MG63 (cell line): Measurements from ENCODE around the gene ACAD8. TPM values are rescaled to one million over a fixed set of nuclear protein-coding genes. Genes with fewer than 3 reads are reported as not detected.

Experiments used
- DNase-seq: peaks from one replicate; pipeline ENCODE4 v3.0.0-alpha.2; 2020
- H3K27me3 ChIP-seq: fragments of 250-450 bp; sonication (Bioruptor Pico); 2 replicates; pipeline ENCODE4 v1.5.1; 2020; ENCODE audit warnings: mild to moderate bottlenecking, moderate library complexity
- H3K36me3 ChIP-seq: fragments of 250-450 bp; sonication (Bioruptor Pico); 2 replicates; pipeline ENCODE4 v1.5.1; 2020; ENCODE audit warnings: mild to moderate bottlenecking, moderate library complexity
- H3K4me3 ChIP-seq: fragments of 250-450 bp; sonication (Bioruptor Pico); 2 replicates; pipeline ENCODE4 v1.5.1; 2020; ENCODE audit warnings: mild to moderate bottlenecking, moderate library complexity
- H3K9me3 ChIP-seq: fragments of 250-450 bp; sonication (Bioruptor Pico); 2 replicates; pipeline ENCODE4 v1.5.1; 2020; ENCODE audit warnings: mild to moderate bottlenecking, moderate library complexity
- total RNA-seq: library from RNA; depleted of rRNA; stranded (reverse); fragments of >200 nt; shearing (Covaris generic); gene quantifications from 2 replicates; pipeline ENCODE4 v1.2.3, GENCODE V29; 2014; ENCODE audit warnings: low replicate concordance

ACAD8 gene
- total RNA-seq, 1 experiment from 2014 or later, result 12.3 TPM

DNA sequence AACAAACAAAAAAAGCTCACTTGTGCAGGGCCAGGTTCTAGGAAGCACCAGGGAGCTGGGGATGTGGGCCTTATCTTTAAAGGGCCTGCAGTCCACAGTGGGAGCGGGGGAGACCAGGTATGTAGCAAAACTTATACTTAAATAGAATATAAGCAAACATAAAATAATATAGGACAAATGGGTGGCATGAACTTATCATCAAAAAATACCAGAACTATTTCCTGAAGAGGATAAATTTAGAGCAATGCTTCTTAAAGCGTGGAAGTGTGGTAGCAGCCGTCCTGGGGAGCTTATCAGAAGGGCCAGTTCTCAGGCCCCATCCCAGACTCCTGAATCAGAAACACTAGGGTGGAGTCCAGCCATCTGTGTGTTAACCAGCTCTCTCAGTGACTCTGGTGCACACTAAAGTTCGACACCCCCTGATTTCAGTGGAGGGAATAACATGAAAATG is 19.6 kb upstream of the ACAD8 start:
- no peak overlapping the region for H3K4me3 ChIP-seq
- peaks cover 8% of the 10 kb centered on the region for H3K36me3 ChIP-seq
- no peaks in the 10 kb centered on the region for H3K9me3 ChIP-seq
- no peak for DNase-seq
- H3K27me3 ChIP-seq, result no peaks in the 10 kb centered on the region

DNA sequence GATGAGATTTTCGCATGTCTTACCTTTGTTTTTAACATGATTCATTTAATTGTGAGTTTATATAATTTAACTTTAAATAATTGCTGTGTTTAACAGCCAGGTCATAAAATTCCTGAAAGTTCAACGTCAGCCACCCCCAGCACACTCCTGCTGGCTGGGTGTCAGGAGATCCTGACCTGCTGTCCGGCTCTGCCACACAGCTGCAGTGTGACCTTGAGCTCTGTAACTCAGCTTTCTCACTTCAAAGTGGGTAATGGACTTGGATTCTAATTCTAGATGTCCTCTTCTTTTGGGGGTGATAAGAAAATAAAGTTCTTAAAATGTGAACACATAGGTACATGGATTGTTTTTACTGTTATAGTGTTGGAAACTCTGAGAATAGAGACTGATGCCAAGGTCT is 18.0 kb upstream of the ACAD8 start:
- no peaks in the 10 kb centered on the region for H3K9me3 ChIP-seq
- DNase-seq, result no peak

DNA sequence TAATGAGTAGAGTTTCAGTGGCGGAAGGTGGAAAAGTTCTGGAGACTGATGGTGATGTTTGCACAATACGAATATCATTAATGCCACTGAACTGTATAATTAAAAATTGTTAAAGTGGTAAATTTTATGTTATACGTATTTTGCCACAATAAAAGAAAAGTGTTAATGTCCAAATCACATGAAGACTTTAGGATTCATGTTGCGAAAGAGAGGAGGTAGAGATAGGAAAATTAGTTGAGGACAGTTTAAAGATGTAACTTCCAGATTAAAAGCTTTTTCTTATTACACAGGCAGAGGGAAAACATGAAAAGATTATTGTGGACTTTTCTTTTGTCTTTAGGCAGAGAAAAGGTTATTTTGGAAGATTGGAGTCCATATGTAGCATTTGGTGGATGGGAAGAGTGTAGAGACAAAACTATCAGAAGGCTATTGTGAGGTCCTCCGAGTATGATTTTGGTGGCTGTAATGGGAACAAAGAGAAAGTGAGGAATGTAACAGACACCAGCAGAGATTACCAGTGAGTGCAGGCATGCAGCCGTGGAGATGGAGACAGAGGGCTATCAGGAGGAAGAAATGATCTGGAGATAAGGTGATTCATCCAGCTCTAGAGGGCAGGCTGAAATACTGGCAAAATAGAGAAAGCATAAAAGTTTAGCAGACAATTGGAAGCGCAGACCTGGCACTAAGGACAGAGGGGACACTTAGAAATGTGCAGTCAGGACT is 16.4 kb upstream of the ACAD8 start:
- DNase-seq, result no peak
- H3K4me3 ChIP-seq, result no peak overlapping the region
- H3K27me3 ChIP-seq, result no peaks in the 10 kb centered on the region
- peaks cover 13% of the 10 kb centered on the region for H3K36me3 ChIP-seq
- H3K9me3 ChIP-seq, result no peaks in the 10 kb centered on the region

More for the DNA sequence above, 18.0 kb upstream of the ACAD8 start:
- H3K4me3 ChIP-seq, result no peak overlapping the region
- H3K27me3 ChIP-seq, result no peaks in the 10 kb centered on the region
- peaks cover 11% of the 10 kb centered on the region for H3K36me3 ChIP-seq

DNA sequence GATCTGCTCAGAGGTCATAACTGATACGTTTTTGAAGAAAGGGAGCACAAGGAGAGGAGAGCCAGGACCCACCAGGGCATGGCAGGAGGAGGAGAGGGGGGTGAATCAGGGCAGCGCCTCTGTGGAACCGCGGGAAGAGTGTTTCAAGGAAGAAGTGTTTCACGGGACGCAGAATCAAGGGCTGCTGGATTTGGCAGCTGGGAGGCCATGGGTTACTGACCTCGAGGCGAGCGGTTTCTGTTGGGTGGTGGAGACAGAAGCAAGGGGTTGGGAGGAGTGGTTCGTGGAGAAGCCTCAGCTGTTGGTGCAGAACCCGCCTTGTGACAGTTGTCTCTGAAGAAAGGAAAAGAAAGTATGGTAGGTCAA is 15.8 kb upstream of the ACAD8 start:
- Histone ChIP-seq H3K36me3 (peaks cover 13% of the 10 kb centered on the region), H3K9me3 (no peaks in the 10 kb centered on the region), H3K27me3 (no peaks in the 10 kb centered on the region), H3K4me3 (no peak overlapping the region)
- DNase-seq, result no peak

DNA sequence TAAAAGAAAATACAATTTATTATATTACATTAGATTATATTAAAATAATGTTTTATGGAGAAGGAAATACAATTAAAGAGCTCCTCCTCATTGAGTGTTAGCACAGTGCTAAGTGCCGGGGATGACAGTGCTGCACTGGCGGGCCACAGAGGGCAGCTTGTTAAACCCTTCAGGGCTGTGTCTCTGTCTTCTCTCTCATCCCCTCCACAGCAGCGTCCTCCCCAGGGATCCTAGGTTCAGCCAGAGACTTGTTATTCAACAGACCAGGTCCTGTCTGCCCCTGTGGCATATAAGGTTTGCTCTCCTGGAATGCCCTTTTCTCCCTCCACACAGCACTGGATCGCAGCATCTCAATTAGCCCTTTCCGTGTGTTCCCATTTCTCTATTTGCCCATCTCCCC is 14.4 kb upstream of the ACAD8 start:
- Histone ChIP-seq H3K4me3 (no peak overlapping the region), H3K9me3 (no peaks in the 10 kb centered on the region), H3K36me3 (peaks cover 13% of the 10 kb centered on the region), H3K27me3 (no peaks in the 10 kb centered on the region)
- DNase-seq, result no peak

DNA sequence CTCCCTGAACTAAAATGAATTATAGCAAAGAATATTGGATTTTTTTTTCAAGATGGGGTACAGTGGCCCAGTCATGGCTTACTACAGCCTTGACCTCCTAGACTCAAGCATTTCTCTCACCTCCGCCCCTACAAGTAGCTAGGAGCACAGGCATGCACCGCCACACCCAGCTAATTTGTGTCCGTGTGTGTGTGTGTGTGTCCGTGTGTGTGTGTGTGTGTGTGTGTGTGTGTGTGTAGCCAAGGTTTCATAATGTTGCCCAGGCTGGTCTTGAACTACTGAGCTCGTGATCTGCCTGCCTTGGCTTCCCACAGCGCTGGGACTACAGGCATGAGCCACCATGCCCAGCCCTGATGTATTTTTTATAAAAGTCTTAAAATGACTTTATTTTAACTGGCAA is 12.8 kb upstream of the ACAD8 start:
- Histone ChIP-seq H3K27me3 (no peaks in the 10 kb centered on the region), H3K36me3 (peaks cover 16% of the 10 kb centered on the region), H3K4me3 (no peak overlapping the region), H3K9me3 (no peaks in the 10 kb centered on the region)
- DNase-seq, result no peak

DNA sequence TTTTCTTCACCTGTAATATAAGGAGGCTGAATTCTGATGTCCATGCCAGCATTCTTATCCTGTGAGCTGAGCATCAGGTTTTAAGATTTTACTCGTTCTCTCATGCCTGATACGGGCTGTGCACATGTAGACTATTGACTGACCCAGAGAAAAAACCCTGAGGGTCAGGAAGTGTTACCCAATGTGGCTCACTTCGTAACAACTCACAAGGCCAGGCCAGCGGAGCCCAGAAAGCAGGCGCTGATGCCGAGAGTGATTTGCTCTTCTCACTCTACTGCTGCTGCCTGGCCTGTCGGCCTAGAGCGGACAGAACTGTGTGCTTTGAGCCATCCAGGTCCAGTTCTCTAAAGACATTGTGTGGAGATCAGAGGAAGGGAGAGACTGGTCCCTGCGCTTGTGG is 11.0 kb upstream of the ACAD8 start:
- H3K4me3 ChIP-seq, result no peak overlapping the region
- H3K27me3 ChIP-seq, result no peaks in the 10 kb centered on the region
- H3K9me3 ChIP-seq, result no peaks in the 10 kb centered on the region
- no peak for DNase-seq
- peaks cover 9% of the 10 kb centered on the region; the same call in 1 of the 2 replicates for H3K36me3 ChIP-seq

DNA sequence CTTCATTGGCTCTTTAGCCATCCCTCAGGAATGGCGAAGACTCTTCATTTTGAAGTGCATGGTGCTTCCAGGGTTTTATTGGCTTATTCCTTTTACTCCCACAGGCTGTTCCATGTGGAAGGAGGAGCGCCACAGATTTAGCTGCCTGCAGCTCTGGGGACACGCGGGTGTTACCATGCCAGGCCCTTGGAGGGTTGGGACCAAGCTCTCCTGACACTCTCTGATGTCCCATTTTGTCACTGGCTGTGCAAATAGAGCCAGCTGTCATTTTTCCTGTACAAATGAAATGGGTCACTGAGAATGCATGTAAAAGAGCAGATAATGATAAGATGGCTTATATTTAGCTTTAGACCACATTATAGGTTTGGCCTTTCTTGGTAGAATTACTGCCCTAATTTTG is 9.5 kb upstream of the ACAD8 start:
- H3K9me3 ChIP-seq, result no peaks in the 10 kb centered on the region
- no peak overlapping the region for H3K4me3 ChIP-seq
- no peak for DNase-seq
- peaks cover 12% of the 10 kb centered on the region; the same call in 1 of the 2 replicates for H3K36me3 ChIP-seq
- no peaks in the 10 kb centered on the region for H3K27me3 ChIP-seq

DNA sequence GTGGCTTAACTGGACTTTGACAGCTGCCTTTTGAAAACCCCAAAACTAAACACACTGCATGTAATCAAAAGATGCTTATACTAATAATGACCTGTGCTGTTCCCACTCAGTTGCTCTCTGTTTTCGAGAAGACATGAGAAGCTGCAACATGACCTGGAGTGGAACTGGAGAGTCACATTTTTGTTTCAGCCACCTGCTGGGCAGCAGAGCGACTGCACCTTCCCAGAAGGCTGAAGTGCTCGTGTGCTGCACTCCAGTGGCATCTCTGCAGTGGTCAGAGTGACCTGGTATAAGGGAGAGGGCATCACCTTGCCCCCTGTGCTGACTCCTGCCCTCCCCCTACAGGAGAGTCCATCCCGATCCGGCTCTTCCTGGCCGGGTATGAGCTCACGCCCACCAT is 8.8 kb upstream of the ACAD8 start:
- no peak for DNase-seq
- peaks cover 9% of the 10 kb centered on the region; the same call in 1 of the 2 replicates for H3K36me3 ChIP-seq
- H3K27me3 ChIP-seq, result no peaks in the 10 kb centered on the region
- H3K4me3 ChIP-seq, result no peak overlapping the region
- H3K9me3 ChIP-seq, result no peaks in the 10 kb centered on the region

DNA sequence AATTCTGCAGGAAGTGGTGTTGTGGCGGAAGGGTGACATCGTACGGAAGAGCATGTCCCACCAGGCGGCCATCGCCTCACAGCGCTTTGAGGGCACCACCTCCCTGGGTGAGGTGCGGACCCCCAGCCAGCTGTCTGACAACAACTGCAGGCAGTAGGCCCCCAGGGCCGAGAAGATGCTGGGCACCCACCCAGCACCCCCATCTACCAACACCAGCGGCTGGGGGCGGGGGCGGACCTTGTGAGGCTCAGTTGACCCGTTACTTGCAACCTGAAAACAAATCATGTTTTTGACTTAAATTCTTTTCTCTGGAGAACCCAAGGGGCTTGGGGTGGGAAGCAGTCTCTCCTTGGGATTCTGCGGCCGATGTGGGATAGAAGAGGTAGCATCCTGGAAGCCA is 7.9 kb upstream of the ACAD8 start:
- H3K9me3 ChIP-seq, result no peaks in the 10 kb centered on the region
- no peak for DNase-seq
- H3K36me3 ChIP-seq, result peaks cover 9% of the 10 kb centered on the region; the same call in 1 of the 2 replicates
- H3K4me3 ChIP-seq, result no peak overlapping the region
- no peaks in the 10 kb centered on the region for H3K27me3 ChIP-seq

DNA sequence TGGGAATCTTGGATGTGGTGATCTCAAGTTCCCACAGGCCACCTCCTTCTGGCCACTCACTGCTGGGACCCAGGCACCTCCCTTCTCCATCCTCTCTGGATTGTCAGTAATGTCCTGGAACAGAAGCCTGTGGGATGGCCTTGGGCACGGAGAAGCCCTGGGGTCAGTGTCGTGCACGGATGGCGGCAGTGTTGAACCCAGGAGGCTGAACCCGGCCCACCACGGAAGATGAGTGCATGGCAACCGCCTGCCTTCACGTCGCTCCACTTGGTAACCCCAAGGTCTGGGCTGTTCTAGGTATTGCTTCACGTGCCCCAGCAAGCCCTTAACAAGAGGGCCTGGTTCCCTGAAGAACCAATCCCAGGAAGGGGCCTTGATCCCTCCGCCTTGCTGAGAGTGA is 7.3 kb upstream of the ACAD8 start:
- Histone ChIP-seq H3K36me3 (peaks cover 7% of the 10 kb centered on the region; the same call in 1 of the 2 replicates), H3K9me3 (no peaks in the 10 kb centered on the region), H3K27me3 (no peaks in the 10 kb centered on the region), H3K4me3 (no peak overlapping the region)
- DNase-seq, result no peak

DNA sequence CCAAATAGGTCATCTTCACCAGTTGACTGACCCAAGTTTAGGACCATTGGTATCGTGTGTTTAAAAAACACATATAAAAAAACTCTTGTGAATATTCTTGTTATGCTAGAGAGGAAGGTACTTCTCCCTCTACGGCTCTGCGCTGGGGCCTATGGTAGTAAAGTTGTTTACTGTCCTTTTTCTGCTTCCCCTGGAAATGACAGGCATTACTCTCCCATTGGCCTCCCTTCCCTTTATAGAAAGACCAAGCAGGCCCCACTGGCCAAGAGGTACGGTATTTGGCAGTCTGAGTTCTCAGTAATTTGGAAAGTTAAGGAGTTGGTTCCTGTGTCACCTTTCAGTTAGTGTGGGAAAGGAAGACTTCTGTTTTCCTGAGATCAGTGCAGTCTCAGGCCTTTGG is 6.7 kb upstream of the ACAD8 start:
- Histone ChIP-seq H3K9me3 (no peaks in the 10 kb centered on the region), H3K27me3 (no peaks in the 10 kb centered on the region), H3K4me3 (no peak overlapping the region), H3K36me3 (peaks cover 7% of the 10 kb centered on the region; the same call in 1 of the 2 replicates)
- no peak for DNase-seq

DNA sequence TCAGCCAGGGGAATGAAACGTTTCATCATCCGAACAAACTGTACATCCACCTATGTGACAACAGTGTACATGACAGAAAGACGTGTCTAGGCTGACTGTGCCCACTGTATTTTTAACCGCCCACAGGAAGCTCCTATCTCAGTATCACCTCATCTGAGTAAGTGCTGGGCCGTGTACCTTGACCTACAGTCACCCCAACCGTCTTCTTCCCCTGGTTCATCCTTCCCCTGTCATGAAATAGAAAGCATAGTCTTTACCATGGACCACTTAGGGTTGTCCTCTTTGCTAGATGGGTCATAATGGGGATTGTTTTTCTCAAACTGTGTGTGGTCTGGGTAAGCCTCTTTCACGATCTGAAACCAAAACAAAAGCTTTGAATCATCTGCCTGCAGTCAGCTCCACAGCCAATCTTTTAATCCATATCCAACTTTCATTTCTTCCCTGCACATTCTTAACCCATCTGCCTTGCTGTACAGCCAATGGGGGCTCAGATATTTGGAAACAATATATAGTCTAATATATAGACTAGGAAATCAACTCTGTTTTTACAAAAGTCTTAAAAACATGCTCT is 4.4 kb upstream of the ACAD8 start:
- H3K36me3 ChIP-seq, result peaks cover 7% of the 10 kb centered on the region; the same call in 1 of the 2 replicates
- H3K4me3 ChIP-seq, result no peak overlapping the region
- H3K9me3 ChIP-seq, result no peaks in the 10 kb centered on the region
- no peaks in the 10 kb centered on the region for H3K27me3 ChIP-seq
- DNase-seq, result no peak

DNA sequence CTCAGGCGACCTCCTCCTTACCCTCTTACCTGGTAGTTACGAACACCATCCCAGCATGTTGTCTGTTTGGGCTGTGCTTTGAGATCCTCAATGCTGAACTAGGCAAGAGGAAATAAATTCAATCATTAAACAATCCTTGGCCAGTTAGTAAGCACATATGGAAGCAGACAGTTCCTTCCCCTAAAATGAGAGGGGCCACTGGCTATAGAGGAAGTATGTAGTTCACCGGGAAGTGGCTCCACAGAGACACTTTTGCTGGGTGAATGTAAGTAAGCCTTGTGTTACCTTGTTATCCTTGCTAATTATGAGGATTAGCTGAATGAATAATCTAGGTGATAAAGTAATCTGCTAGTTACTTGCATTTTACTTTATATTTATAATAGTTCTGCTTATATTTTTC is 3.1 kb upstream of the ACAD8 start:
- peaks cover 3% of the 10 kb centered on the region; the same call in 1 of the 2 replicates for H3K36me3 ChIP-seq
- H3K4me3 ChIP-seq, result no peak overlapping the region
- no peaks in the 10 kb centered on the region for H3K27me3 ChIP-seq
- no peaks in the 10 kb centered on the region for H3K9me3 ChIP-seq
- no peak for DNase-seq

DNA sequence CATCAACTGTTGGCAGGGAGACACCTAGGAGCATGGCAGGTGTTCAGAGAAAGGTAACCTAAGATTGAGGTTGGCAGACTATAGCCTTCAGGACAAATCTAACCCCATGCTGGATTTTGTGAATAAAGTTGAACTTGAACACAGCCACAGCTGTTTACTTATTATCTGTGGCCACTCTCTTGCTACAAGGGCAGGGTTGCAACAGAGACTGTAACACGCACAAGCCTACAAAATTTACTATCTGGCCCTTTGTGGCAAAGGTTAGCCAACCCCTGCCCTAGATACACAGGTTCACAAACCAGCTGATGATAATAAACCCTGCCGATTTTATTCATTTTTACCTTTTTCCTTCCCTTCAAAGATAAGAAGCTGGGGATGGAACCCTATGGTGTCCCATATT is 2.7 kb upstream of the ACAD8 start:
- H3K4me3 ChIP-seq, result no peak overlapping the region
- H3K36me3 ChIP-seq, result peaks cover 3% of the 10 kb centered on the region; the same call in 1 of the 2 replicates
- H3K9me3 ChIP-seq, result no peaks in the 10 kb centered on the region
- H3K27me3 ChIP-seq, result no peaks in the 10 kb centered on the region
- no peak for DNase-seq

DNA sequence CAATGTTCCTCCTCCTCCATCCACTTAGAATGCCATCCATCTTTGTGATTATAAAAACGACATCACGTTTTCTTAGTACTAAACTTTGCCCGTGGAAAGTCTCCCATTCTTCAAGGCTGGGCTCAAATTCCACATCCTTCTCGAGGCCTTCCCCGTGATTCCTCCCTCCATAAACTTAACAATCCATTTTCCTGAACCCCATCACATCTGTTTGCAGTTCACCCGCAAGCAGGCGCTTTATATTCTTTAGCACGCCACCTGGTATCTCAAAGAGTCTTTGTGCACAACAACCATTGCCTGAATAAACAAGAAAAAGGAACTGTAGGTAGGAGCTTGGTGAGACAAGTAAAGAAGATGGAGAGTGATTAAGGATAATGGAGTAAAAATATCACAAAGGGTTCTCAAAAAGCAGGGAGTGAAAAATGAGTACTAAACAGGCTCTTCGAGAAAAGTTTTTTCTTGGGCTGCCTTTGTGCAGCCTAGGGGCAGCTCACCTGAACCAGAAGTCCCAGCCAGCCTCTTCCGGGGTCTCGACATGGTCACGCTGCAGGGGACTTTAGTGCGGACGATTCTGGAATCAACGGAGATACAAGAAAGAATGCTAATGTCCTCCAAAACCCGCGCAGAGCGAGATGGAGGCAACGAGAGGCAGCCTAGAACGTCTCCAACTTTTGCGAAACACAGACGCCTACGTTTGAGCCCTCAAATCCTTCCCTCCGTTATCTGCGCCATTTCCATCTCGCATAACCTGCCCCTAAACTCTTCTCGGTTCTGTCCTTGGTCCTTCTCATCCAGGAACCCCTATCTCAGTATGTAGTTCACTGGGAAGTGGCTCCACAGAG is 801 bp upstream of the ACAD8 start:
- no peaks in the 10 kb centered on the region for H3K9me3 ChIP-seq
- H3K36me3 ChIP-seq, result 0 out of 2 replicates have a peak, but pooled peaks cover 3% of the 10 kb centered on the region
- H3K27me3 ChIP-seq, result no peaks in the 10 kb centered on the region
- H3K4me3 ChIP-seq, result peak overlapping the region; percentile 89
- DNase-seq, result no peak

DNA sequence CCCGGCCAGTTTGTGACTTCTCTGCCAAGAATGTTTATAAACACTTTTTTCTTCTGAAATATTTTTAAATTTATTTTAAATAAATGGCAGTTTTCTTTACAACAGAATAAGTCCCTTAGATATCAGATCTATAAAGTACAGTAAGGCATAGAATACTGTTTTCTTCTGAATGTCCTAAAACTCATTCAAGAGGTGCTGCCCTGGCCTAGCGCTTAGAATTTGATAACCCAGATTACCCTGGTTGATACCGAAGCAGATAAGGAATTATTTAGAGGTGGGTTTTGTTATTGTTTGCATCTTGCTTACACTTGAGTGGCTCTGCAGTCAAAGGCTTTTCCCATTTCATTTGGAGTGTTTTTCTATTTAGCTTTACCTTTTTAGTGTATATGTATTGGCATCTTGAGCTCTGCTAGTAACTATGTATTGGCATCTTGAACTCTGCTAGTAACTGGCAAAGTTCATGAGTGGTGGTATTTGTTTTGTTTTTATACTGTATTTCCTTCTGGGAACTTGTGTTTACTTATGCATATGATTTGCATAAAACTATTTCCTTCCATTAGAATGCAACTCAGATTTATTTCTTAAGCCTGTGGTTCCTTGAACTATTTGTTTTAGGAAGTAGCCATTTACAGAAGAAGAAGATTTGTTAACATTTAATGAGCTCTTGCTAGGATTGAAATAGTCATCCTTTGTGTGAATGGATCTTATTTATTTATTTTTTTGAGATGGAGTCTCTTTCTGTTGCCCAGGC is 1.2 kb downstream of the ACAD8 start:
- Histone ChIP-seq H3K4me3 (peak overlapping the region; percentile 89), H3K9me3 (no peaks in the 10 kb centered on the region), H3K36me3 (no peaks in the 10 kb centered on the region; the same call in 1 of the 2 replicates), H3K27me3 (no peaks in the 10 kb centered on the region)
- no peak for DNase-seq
